ENCODE data around the gene OR1I1.
"Not testable (repeated sequence)": the region's sequence is repeated elsewhere in the genome, so short reads cannot be mapped to it uniquely, and the experiment has no call there.

Gene OR1I1

DNA sequence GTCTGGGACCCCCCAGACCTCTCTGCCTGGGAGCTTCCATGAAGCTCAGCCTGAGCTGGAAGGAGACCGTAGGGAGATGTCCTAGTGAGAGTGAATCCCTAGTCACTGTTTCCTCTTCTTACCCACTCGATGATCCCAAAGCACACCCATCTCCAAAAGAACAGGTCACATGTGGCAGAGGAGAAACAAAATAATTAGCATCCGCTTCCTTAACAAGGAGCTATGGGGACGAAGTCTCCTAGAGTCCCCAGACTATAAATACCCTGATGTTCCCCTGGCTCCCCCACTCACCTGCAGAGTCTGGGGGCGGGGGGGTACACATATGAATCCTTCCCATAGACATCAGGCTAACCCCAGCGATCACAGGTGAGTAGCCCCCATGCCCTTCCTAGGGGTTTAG lies at the start of gene OR1I1:
TSS of gene OR1I1 (plus strand) at position 301 of the 400 bp plus-strand sequence. CDS start 4,855 bp downstream, outside the sequence.
- DNase-seq (ENCODE audit: low read depth, low spot score), result no peak

GRCh38 chr19:15035795-15036311 lies 46.2 kb upstream of the OR1I1 start:
- no peak overlapping the region for H3K27ac ChIP-seq
- no peak for DNase-seq (ENCODE audit: low read depth, low spot score)

More for the DNA sequence above, at the start of gene OR1I1:
- no peak within 1 kb of the TSS for H3K27ac ChIP-seq

DNA sequence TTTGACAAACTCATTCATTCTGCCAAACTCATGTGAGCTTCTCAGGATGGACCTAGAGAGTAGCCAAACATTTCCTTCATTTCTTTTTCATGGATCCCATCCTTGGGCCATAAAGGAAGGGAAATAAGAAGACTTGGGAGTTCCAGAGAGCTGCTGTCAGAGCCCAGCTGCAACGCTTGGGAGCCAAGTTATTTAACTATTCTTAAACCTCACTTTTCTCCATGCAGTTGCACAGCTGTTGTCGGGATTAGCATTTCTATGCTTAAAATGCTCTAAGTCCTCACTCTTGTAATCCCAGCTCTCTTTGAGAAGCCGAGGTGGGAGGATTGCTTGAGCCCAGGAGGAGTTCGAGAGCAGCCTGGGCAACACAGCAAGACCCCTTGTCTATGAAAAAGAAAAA lies 44.4 kb upstream of the OR1I1 start:
- no peak overlapping the region for H3K27ac ChIP-seq
- DNase-seq (ENCODE audit: low read depth, low spot score), result no peak

DNA sequence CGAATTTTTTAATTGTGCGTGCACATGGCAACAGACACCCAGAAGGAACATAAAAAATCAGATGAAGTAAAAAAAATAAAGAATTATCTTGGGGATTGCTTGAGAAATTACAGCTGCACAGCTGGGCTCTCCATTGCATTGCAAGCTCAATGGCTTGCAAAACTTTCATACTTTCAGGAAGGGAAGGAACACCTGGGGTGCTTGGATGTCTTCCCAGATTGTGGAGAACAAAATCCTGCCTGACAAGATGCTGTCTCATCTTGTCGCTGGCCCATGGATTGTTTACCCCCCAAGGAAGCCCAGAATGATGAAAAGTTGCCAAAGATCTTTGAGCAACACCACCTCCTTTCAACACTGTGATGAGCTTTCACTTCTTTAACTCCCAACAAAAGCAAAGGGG lies 43.7 kb upstream of the OR1I1 start:
- DNase-seq (ENCODE audit: low read depth, low spot score), result peak; percentile 59
- H3K27ac ChIP-seq, result no peak overlapping the region

DNA sequence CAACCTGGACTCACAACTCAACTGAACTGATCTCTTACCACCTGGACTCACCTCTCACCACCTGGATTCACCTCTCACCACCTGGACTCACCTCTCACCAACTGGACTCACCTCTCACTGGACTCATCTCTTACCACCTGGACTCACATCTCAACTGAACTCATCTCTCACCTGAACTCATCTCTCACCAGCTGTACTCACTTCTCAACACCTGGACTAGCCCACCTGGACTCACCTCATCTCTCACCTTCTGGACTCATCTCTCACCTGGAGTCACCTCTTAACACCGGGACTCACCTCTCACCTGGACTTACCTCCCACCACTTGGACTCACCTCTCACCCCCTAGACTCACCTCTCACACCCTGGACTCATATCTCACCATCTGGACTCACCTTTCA lies 40.0 kb upstream of the OR1I1 start:
- no peak overlapping the region for H3K27ac ChIP-seq
- no peak for DNase-seq (ENCODE audit: low read depth, low spot score)

DNA sequence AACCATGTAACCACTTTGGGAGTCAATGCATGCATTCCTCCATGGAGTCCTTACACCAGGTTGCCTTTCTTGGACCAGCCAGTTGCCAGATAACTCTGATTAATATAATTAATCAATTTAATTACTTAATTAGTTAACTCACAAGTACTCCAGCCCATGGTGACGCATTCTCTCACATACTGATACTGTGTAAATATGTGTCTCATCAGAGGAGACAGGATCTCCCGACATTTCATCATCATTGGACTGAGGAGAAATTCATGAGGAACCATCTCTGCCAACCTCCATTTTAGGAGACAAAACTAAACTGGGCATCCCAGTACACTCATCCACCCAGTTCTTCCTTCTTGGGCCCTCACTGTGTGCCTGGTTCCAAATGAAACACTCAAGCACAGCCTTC lies 39.2 kb upstream of the OR1I1 start:
- no peak for DNase-seq (ENCODE audit: low read depth, low spot score)

DNA sequence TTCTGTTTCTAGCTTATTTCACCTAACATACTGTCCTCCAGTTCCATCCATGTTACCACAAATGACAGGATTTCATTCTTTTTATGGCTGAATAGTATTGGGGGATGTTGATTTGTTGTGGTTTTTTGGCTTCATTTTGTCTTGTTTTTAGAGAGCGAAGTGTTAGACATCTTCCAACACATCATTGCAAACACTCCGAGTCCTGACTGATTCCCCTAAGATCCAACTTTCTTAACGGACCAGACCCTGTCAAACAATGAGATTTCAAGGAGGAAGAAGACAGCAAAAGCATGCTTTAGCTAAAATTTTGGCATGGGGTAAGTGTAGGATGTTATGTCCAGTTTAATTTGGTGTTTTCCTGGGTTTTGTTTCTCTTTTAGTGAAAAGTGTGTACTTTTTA lies 36.5 kb upstream of the OR1I1 start:
- no peak for DNase-seq (ENCODE audit: low read depth, low spot score)
- H3K27ac ChIP-seq, result no peak overlapping the region

More for the DNA sequence above, 39.2 kb upstream of the OR1I1 start:
- no peak overlapping the region for H3K27ac ChIP-seq

GRCh38 chr19:15047680-15048079 lies 34.3 kb upstream of the OR1I1 start:
- no peak for DNase-seq (ENCODE audit: low read depth, low spot score)
- no peak overlapping the region for H3K27ac ChIP-seq

DNA sequence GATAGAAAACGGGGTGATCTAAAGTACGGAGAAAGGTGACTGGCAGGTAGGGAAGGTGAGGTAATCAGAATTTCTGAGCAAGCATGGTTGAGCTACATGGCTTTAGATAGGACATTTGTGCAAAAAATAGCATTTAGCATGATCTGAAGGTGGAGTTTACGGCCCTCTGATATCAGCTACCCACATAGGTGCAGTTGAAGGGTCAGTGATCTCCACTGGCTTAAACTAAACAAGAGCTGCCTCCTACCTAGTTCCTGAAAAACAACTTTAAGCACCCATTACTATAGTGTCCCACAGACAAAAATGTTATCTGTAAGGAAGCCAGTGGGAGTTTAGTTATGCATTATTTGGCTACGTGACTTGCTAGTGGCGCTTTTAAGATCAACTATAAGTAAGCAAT lies 33.9 kb upstream of the OR1I1 start:
- H3K27ac ChIP-seq, result no peak overlapping the region
- DNase-seq (ENCODE audit: low read depth, low spot score), result no peak

DNA sequence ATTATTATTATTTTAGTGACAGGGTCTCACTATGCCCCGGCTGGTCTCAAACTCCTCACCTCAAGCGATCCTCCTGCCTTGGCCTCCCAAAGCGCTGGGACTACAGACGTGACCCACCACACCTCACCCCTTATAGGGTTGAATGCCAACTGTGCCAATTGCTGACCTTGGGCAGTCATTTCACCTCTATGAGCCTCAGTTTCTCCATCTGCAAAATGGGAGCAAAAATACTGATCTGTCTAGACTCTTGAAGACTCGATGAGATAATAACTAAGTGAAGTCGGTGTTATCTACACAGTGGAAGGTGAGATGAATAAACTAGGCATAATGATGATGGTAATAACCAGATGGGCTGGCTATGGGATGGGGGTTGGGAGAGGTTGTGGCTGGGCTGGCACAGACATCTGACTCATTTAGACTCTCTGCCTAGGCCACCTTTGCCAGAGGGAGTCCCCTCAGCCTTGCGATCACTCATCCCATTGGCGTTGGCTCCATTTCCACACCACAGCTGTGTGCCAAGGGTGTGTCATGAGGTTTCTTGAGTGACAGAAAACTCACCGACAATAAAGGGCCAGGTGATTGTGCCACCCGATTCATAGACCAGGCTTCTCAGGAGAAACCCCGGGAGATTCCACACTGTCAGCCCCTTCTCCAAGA lies 33.0 kb upstream of the OR1I1 start, which contains the start of gene CASP14:
TSS of gene CASP14 (plus strand) at position 596 of the 657 bp plus-strand sequence. CDS start 2,772 bp downstream, outside the sequence.
- DNase-seq (ENCODE audit: low read depth, low spot score), result peak; percentile 36
- no peak within 1 kb of the TSS for H3K27ac ChIP-seq

GRCh38 chr19:15050639-15051038 lies 31.4 kb upstream of the OR1I1 start:
- no peak for DNase-seq (ENCODE audit: low read depth, low spot score)
- no peak overlapping the region for H3K27ac ChIP-seq

GRCh38 chr19:15062036-15062435 lies 20.0 kb upstream of the OR1I1 start:
- no peak overlapping the region for H3K27ac ChIP-seq
- no peak for DNase-seq (ENCODE audit: low read depth, low spot score)

- DNase-seq (ENCODE audit: low read depth, low spot score), result not testable (repeated sequence)
- peak overlapping the region; percentile 28 for H3K27ac ChIP-seq
Observed at GRCh38 chr19:15070386-15070785, 11.6 kb upstream of the OR1I1 start.

- DNase-seq (ENCODE audit: low read depth, low spot score), result peak; percentile 83
- peak overlapping the region; percentile 84 for H3K27ac ChIP-seq
Observed at GRCh38 chr19:15072930-15073647, 8.9 kb upstream of the OR1I1 start.

DNA sequence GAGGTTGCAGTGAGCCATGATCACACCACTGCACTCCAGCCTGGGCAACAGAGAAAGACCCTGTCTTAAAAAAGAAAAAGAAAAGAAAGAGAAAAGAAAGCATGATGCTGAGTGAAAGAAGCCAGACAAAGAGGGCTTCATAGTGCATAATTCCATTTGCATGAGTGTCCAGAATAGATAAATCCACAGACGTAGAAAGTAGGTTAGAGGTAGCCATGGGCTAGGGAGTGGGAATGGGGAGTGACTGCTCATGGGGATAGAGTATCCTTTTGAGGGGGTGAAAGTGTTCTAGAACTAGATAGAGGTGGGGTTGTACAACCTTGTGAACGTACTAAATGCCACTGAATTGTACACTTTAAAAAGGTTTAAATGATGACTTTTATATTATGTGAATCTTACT lies 7.6 kb upstream of the OR1I1 start:
- H3K27ac ChIP-seq, result peak overlapping the region; percentile 84
- no peak for DNase-seq (ENCODE audit: low read depth, low spot score)

- DNase-seq (ENCODE audit: low read depth, low spot score), result no peak
- no peak overlapping the region for H3K27ac ChIP-seq
Observed at GRCh38 chr19:15075806-15076205, 6.2 kb upstream of the OR1I1 start.

GRCh38 chr19:15080002-15080401 lies 2.0 kb upstream of the OR1I1 start:
- not testable (repeated sequence) for DNase-seq (ENCODE audit: low read depth, low spot score); H3K27ac ChIP-seq

GRCh38 chr19:15087182-15087581 lies 5.2 kb downstream of the OR1I1 start:
- no peak overlapping the region for H3K27ac ChIP-seq
- no peak for DNase-seq (ENCODE audit: low read depth, low spot score)

DNA sequence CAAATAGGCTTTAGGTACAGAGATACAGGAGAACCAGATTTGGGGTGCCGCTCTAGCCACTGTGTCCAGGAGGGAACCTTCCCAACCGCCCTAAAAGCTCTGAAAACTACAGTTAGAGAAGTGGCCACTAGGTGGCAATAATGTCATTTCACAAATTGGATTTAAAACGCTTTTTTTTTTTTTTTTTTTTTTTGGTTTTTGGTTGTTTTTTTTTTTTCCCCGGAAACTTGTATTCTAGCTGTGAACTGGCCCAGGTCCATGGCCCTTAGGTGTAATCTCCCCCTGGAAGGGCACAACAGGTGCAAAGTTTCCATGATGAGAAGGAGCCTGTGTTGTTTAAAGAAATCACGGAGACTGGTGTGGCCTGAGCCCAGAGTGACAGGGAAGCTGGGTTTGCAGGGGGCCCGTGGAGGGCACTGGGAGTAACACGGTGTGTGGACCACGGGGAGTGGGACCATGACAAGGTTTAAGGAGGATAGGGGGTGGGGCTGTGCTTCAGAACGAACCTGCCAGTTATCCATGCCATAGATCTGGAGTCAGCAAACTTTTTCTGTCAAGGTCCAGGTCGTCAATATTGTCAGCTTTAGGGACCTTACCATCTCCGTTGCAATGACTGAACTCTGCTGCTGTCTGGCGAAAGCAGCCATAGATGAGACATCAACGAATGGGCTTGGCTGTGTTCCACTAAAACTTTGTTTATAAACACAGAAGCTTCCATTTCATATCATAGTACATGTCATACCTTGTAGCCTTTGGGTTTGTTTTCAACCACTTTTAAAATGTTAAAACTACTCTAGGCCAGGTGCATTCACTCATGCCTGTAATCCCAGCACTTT lies 10.1 kb downstream of the OR1I1 start:
- no peak for DNase-seq (ENCODE audit: low read depth, low spot score)
- no peak overlapping the region for H3K27ac ChIP-seq

DNA sequence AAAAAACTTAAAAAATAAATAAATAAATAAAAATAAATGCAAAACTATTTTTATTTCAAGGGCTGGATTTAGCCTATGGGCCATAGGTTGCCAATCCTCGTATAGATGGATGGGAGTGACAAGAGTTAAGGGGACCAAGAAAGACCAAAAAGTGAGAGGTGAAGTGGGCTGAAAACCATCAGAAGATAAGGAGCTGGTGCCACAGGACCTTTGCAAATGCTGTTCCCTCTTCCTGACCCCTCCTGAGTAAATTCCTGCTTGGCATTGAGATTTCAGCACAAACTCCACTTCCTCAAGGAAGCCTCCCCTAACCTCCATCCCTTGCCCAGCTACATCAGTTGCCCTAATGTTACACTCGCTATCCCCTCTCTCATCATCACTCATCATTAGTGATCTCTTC lies 11.0 kb downstream of the OR1I1 start:
- no peak for DNase-seq (ENCODE audit: low read depth, low spot score)
- H3K27ac ChIP-seq, result no peak overlapping the region

DNA sequence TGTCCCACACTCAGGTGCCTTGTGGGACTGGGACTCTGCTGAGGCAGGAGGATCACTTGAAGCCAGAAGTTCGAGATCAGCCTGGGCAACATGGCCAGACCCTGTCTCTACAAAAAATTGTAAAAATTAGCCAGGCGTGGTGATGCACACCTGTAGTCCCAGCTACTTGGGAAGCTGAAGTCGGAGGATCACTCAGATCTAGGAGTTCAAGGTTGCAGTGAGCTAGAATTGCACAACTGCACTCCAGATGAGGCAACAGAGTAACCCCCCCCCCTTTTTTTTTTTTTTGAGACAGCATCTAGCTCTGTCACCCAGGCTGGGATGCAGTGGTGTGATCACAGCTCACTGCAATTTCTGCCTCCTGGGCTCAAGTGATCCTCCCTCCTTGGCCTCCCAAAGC lies 14.2 kb downstream of the OR1I1 start:
- no peak for DNase-seq (ENCODE audit: low read depth, low spot score)
- H3K27ac ChIP-seq, result no peak overlapping the region

All from epithelial cell of prostate (primary cell).